BJ (cell line): ENCODE results near the gene SUMO2. TPM values are rescaled to one million over a fixed set of nuclear protein-coding genes. Genes with fewer than 3 reads are reported as not detected.
"Not testable (repeated sequence)": the region's sequence is repeated elsewhere in the genome, so short reads cannot be mapped to it uniquely, and the experiment has no call there.

ENCODE experiments used
- CTCF ChIA-PET: fragments of 350-600 bp; formaldehyde crosslinking; extraction: SDS; loops from one replicate; lab custom pipeline; 2021; ENCODE audit warnings: antibody characterized with exemption, inconsistent platforms; lab: Yijun Ruan, JAX
- POLR2A ChIA-PET: fragments of 300-600 bp; sonication (Branson Sonifier 250); formaldehyde crosslinking; extraction: SDS; loops from one replicate; lab custom pipeline; 2021; ENCODE audit warnings: antibody characterized with exemption; lab: Charles Lee
- DNase-seq: peaks from one replicate; pipeline ENCODE4 v3.0.0-alpha.2; 2011; ENCODE audit warnings: low read depth
- H3K27me3 ChIP-seq: 2 replicates; pipeline ENCODE4 v1.6.0; 2011; ENCODE audit warnings: low read length; ENCODE audit not compliant: control insufficient read depth, insufficient read depth
- H3K36me3 ChIP-seq: 2 replicates; pipeline ENCODE4 v1.5.1; 2011; ENCODE audit warnings: low read length; ENCODE audit not compliant: control insufficient read depth, insufficient read depth
- H3K4me3 ChIP-seq: 2 replicates; pipeline ENCODE4 v1.5.1; 2011; ENCODE audit warnings: low read depth, mild to moderate bottlenecking, control low read depth, low read length
- polyA plus RNA-seq: library from polyadenylated mRNA; depleted of rRNA; stranded (reverse); fragments of >200 nt; gene quantifications from 2 replicates; pipeline ENCODE4 v1.2.3, GENCODE V29; 2011
- TF ChIP-seq, protein P1 (sequence below): IDR thresholded peaks from 2 replicates; pipeline ENCODE4 v1.5.1; 2011; ENCODE audit warnings: low read depth, mild to moderate bottlenecking, control low read depth, inconsistent platforms, low read length, moderate library complexity; ENCODE audit not compliant: insufficient read depth

SUMO2 gene
- polyA plus RNA-seq, 1 experiment, result 131 TPM

- H3K4me3 ChIP-seq, result no peak overlapping the region
- CTCF ChIA-PET, result interaction anchor here (1.5 to 4.4 kb wide), 3 partner anchors 15 to 22 kb away, joined by 6 to 78 read pairs (median 15); partner anchors contain the start of gene ARMC7
Observed at GRCh38 chr17:75133001-75133400, 49.8 kb downstream of the SUMO2 start.

GRCh38 chr17:75132018-75133000 is 50.5 kb downstream of the SUMO2 start:
- DNase-seq, POLR2A ChIA-PET, H3K27me3 ChIP-seq: not testable (repeated sequence)
- CTCF ChIA-PET, result interaction anchor here (0.6 to 4.7 kb wide), 21 partner anchors 8 to 1785 kb away, joined by 3 to 78 read pairs (median 5); partner anchors contain the start of genes ARMC7 and HID1
- Histone ChIP-seq H3K36me3 (peaks cover 17% of the 10 kb centered on the region), H3K4me3 (peak overlapping the region; percentile 66)

More at GRCh38 chr17:75133001-75133400, 49.8 kb downstream of the SUMO2 start:
- POLR2A ChIA-PET, result no interaction called here
- no peak for DNase-seq
- Histone ChIP-seq H3K36me3 (peaks cover 17% of the 10 kb centered on the region), H3K27me3 (no peaks in the 10 kb centered on the region)
- TF ChIP-seq, protein P1, sequence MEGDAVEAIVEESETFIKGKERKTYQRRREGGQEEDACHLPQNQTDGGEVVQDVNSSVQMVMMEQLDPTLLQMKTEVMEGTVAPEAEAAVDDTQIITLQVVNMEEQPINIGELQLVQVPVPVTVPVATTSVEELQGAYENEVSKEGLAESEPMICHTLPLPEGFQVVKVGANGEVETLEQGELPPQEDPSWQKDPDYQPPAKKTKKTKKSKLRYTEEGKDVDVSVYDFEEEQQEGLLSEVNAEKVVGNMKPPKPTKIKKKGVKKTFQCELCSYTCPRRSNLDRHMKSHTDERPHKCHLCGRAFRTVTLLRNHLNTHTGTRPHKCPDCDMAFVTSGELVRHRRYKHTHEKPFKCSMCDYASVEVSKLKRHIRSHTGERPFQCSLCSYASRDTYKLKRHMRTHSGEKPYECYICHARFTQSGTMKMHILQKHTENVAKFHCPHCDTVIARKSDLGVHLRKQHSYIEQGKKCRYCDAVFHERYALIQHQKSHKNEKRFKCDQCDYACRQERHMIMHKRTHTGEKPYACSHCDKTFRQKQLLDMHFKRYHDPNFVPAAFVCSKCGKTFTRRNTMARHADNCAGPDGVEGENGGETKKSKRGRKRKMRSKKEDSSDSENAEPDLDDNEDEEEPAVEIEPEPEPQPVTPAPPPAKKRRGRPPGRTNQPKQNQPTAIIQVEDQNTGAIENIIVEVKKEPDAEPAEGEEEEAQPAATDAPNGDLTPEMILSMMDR, result no peak

GRCh38 chr17:75131278-75132017 is 51.3 kb downstream of the SUMO2 start, which contains the start of gene NT5C:
TSS of gene NT5C (minus strand) at chr17:75131742. CDS start at chr17:75131707, 35 bp downstream.
- DNase-seq, result no peak
- POLR2A ChIA-PET, result interaction anchor here (0.6 kb wide), 1 partner anchor 20 kb away, joined by 3 read pairs; no protein-coding TSS in a partner anchor
- TF ChIP-seq, protein P1, result peak; percentile 53
- peak within 1 kb of the TSS; percentile 66 for H3K4me3 ChIP-seq
- CTCF ChIA-PET, result interaction anchor here (0.6 to 4.7 kb wide), 29 partner anchors 9 to 1784 kb away, joined by 3 to 78 read pairs (median 4); partner anchors contain the start of genes ARMC7 and HID1
- H3K27me3 ChIP-seq, result no peaks in the 10 kb centered on the region
- H3K36me3 ChIP-seq, result peaks cover 17% of the 10 kb centered on the region

DNA sequence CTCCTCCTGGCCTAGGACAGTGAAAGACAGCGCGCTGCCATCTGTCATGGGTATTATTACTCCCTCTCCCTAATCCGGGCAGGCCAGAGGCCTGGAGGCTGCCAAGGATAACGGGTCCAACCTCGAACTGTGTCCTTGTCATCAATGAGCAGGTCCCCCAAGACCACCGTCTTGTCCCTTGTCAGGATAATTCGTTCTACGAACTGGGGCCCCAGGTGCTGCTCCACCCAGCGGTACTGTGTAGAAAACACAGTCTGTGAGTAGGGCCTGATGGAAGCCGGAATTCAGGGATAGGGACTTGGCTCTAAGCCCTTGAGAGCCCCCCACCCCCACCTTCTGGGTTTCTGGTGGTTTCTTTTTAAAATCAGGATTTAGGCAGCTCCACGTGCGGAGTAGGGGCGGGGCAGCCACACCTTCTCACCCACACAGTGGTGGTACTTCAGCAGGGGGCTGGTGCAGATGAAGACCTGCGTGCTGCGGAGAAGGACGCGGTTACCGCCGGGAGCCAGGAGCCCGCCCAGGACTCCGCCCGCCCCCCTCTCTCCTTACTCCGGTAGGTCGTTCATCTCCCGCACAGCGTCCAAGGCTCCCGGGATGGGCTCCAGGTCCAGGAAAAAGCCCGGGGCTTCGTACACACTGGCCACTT is 52.0 kb downstream of the SUMO2 start:
- no peaks in the 10 kb centered on the region for H3K27me3 ChIP-seq
- POLR2A ChIA-PET, result interaction anchor here (0.6 kb wide), 1 partner anchor 21 kb away, joined by 3 read pairs; no protein-coding TSS in a partner anchor
- TF ChIP-seq, protein P1, result peak; percentile 76
- H3K36me3 ChIP-seq, result peaks cover 16% of the 10 kb centered on the region
- CTCF ChIA-PET, result interaction anchor here (0.6 to 4.7 kb wide), 23 partner anchors 10 to 169 kb away, joined by 3 to 78 read pairs (median 4); partner anchors contain the start of genes ARMC7 and SLC16A5
- DNase-seq, result no peak
- peak overlapping the region; percentile 66 for H3K4me3 ChIP-seq
